Measurements from ENCODE around the gene TPP1.

Gene TPP1

GRCh38 chr11:6646918-6647679 is 27.9 kb upstream of the TPP1 start:
- DNase-seq (ENCODE audit: low read depth), result no peak

- no peak for DNase-seq (ENCODE audit: low read depth)
Measured at GRCh38 chr11:6646576-6646917, 27.3 kb upstream of the TPP1 start.

GRCh38 chr11:6646071-6646470 is 26.8 kb upstream of the TPP1 start:
- no peak for DNase-seq (ENCODE audit: low read depth)

GRCh38 chr11:6642957-6643356 is 23.7 kb upstream of the TPP1 start:
- no peak for DNase-seq (ENCODE audit: low read depth)

- DNase-seq (ENCODE audit: low read depth), result no peak
Measured at GRCh38 chr11:6640985-6641701, 21.9 kb upstream of the TPP1 start.

GRCh38 chr11:6640036-6640984 is 21.1 kb upstream of the TPP1 start:
- no peak for DNase-seq (ENCODE audit: low read depth)

- no peak for DNase-seq (ENCODE audit: low read depth)
Measured at GRCh38 chr11:6638429-6638828, 19.2 kb upstream of the TPP1 start.

GRCh38 chr11:6637871-6638270 is 18.6 kb upstream of the TPP1 start:
- no peak for DNase-seq (ENCODE audit: low read depth)

GRCh38 chr11:6636480-6636879 is 17.3 kb upstream of the TPP1 start:
- no peak for DNase-seq (ENCODE audit: low read depth)

GRCh38 chr11:6635082-6635932 is 16.1 kb upstream of the TPP1 start:
- no peak for DNase-seq (ENCODE audit: low read depth)

- no peak for DNase-seq (ENCODE audit: low read depth)
Measured at GRCh38 chr11:6634534-6634933, 15.3 kb upstream of the TPP1 start.

GRCh38 chr11:6633422-6634408 is 14.5 kb upstream of the TPP1 start:
- no peak for DNase-seq (ENCODE audit: low read depth)

GRCh38 chr11:6632116-6633073 is 13.2 kb upstream of the TPP1 start:
- no peak for DNase-seq (ENCODE audit: low read depth)

- no peak for DNase-seq (ENCODE audit: low read depth)
Measured at GRCh38 chr11:6631361-6631890, 12.2 kb upstream of the TPP1 start.

GRCh38 chr11:6630632-6631291 is 11.5 kb upstream of the TPP1 start:
- DNase-seq (ENCODE audit: low read depth), result no peak

GRCh38 chr11:6629892-6630631 is 10.8 kb upstream of the TPP1 start:
- DNase-seq (ENCODE audit: low read depth), result no peak

GRCh38 chr11:6629573-6629891 is 10.3 kb upstream of the TPP1 start:
- DNase-seq (ENCODE audit: low read depth), result no peak

- DNase-seq (ENCODE audit: low read depth), result no peak
Measured at GRCh38 chr11:6628526-6628925, 9.3 kb upstream of the TPP1 start.
